Testis (tissue), 3 donors: ENCODE data around the gene ACBD4. TPM values are rescaled to one million over a fixed set of nuclear protein-coding genes. Genes with fewer than 3 reads are reported as not detected.
A peak's percentile ranks its signal among the peaks of the same experiment; 100 is the strongest.

ENCODE experiments used
- DNase-seq: peaks from one replicate; pipeline ENCODE4 v3.0.0-alpha.2; 2019
- H3K27ac ChIP-seq, 2 donors: fragments of 200-600 bp; sonication (generic); one replicate each; pipeline ENCODE4 v1.5.1; 2019
- H3K27me3 ChIP-seq: fragments of 200-600 bp; sonication (generic); one replicate; pipeline ENCODE4 v1.5.1; 2019
- H3K36me3 ChIP-seq: fragments of 200-600 bp; sonication (generic); one replicate; pipeline ENCODE4 v1.5.1; 2017; ENCODE audit warnings: low read depth; ENCODE audit errors: missing control alignments
- H3K4me1 ChIP-seq: fragments of 200-600 bp; sonication (generic); one replicate; pipeline ENCODE4 v1.5.1; 2019
- H3K4me3 ChIP-seq, 2 donors: fragments of 200-600 bp; sonication (generic); one replicate each; pipeline ENCODE4 v1.5.1; 2017 to 2019
- H3K9me3 ChIP-seq: fragments of 200-600 bp; sonication (generic); one replicate; pipeline ENCODE4 v1.5.1; 2017
- CTCF ChIP-seq, 3 experiments: fragments of 450-650 bp in 2 of 3; fragments of 200-600 bp in 1 of 3; sonication (generic) in 1 of 3; IDR thresholded peaks; one replicate each; pipeline ENCODE4 v1.5.1; 2016 to 2019; ENCODE audit warnings: antibody characterized with exemption in 3 of 3, mild to moderate bottlenecking in 2 of 3, moderate library complexity in 1 of 3
- POLR2A ChIP-seq: fragments of 450-650 bp; IDR thresholded peaks from one replicate; pipeline ENCODE4 v1.6.1; 2017; ENCODE audit warnings: antibody characterized with exemption, mild to moderate bottlenecking, moderate library complexity
- WGBS, 2 donors: methylation state at CpG; one replicate each; pipeline ENCODE4 v1.1.5; 2018; 5-methylcytosine and 5-hydroxymethylcytosine counted together
- intact Hi-C: fragments of 100-400 bp; cut with DNase I; formaldehyde crosslinking; loops from one replicate; pipeline ENCODE4 v1.15.1; 2023; ENCODE audit warnings: low total_unique reads
- polyA plus RNA-seq: library from polyadenylated mRNA; stranded (reverse); fragments of 350-450 nt; fragmentation: Illumina TruSeq; extraction: RNeasy Lipid Tissue Mini Kit (QIAGEN cat#74804); gene quantifications from one replicate; pipeline ENCODE4 v1.2.3, GENCODE V29; 2014; ENCODE audit warnings: low read depth, low replicate concordance; ENCODE audit not compliant: insufficient read depth
- total RNA-seq, 2 donors: library from RNA; depleted of rRNA; stranded (reverse); fragments of >200 nt; gene quantifications; one replicate each; pipeline ENCODE4 v1.2.3, GENCODE V29; 2016

Gene ACBD4
- total and polyA plus RNA-seq, 3 donors from 2014 or later, result 7.5 to 9.1 (median 8.3) TPM

- no peaks in the 10 kb centered on the region for H3K27me3 ChIP-seq
- intact Hi-C loops, result no loop called here
- peaks cover 43% of the 10 kb centered on the region for H3K4me1 ChIP-seq
- no peaks in the 10 kb centered on the region for H3K9me3 ChIP-seq
- H3K27ac ChIP-seq, result peak overlapping the region; percentile 67 to 84
- no peak for TF ChIP-seq POLR2A
- TF ChIP-seq CTCF (IDR thresholded peaks at IDR 0.05), result no peak
- no peaks in the 10 kb centered on the region for H3K36me3 ChIP-seq
- 88 to 93% methylated on average over 5 to 11 of the region's 11 CpGs for WGBS, 2 donors
- DNase-seq, result no peak
- H3K4me3 ChIP-seq, result no peak overlapping the region
These were observed 23.6 kb upstream of the ACBD4 start for GRCh38 chr17:45111850-45112249.

- Histone ChIP-seq H3K36me3 (no peaks in the 10 kb centered on the region), H3K4me1 (peaks cover 34% of the 10 kb centered on the region)
- intact Hi-C loops, result no loop called here
These were observed 22.7 kb upstream of the ACBD4 start for GRCh38 chr17:45112559-45113423.

GRCh38 chr17:45113424-45113754 is 22.1 kb upstream of the ACBD4 start:
- Histone ChIP-seq H3K4me1 (peaks cover 30% of the 10 kb centered on the region), H3K27ac (no peak overlapping the region), H3K27me3 (no peaks in the 10 kb centered on the region), H3K4me3 (no peak overlapping the region), H3K9me3 (no peaks in the 10 kb centered on the region), H3K36me3 (no peaks in the 10 kb centered on the region)
- intact Hi-C loops, result no loop called here
- no peak for DNase-seq
- 79% methylated on average over 9 of the region's 9 CpGs; no CpG with 5 or more reads in 1 of the 2 donors for WGBS, 2 donors
- TF ChIP-seq CTCF (IDR thresholded peaks at IDR 0.05), result no peak
- TF ChIP-seq POLR2A, result no peak

More at GRCh38 chr17:45112559-45113423, 22.7 kb upstream of the ACBD4 start:
- 91 to 93% methylated on average over 17 to 23 of the region's 23 CpGs for WGBS, 2 donors
- Histone ChIP-seq H3K27me3 (no peaks in the 10 kb centered on the region), H3K4me3 (no peak overlapping the region), H3K27ac (peak overlapping the region; percentile 67 to 84), H3K9me3 (no peaks in the 10 kb centered on the region)
- TF ChIP-seq CTCF (IDR thresholded peaks at IDR 0.05), result no peak
- TF ChIP-seq POLR2A, result no peak
- DNase-seq, result no peak

GRCh38 chr17:45114117-45114932 is 21.2 kb upstream of the ACBD4 start:
- no peaks in the 10 kb centered on the region for H3K9me3 ChIP-seq
- H3K4me1 ChIP-seq, result peaks cover 25% of the 10 kb centered on the region
- 81% methylated on average over 13 to 19 of the region's 19 CpGs for WGBS, 2 donors
- no peak for DNase-seq
- intact Hi-C loops, result no loop called here
- H3K27me3 ChIP-seq, result no peaks in the 10 kb centered on the region
- H3K36me3 ChIP-seq, result no peaks in the 10 kb centered on the region
- H3K27ac ChIP-seq, result no peak overlapping the region
- H3K4me3 ChIP-seq, result no peak overlapping the region
- no peak for TF ChIP-seq CTCF (IDR thresholded peaks at IDR 0.05)
- TF ChIP-seq POLR2A, result no peak
